NCI-H2171 (cell line): ENCODE data around the gene CCDC171.
A peak's percentile ranks its signal among the peaks of the same experiment; 100 is the strongest.
"Not testable (repeated sequence)": the region's sequence is repeated elsewhere in the genome, so short reads cannot be mapped to it uniquely, and the experiment has no call there.

Experiments
- DNase-seq: peaks from one replicate; lab custom pipeline; 2025; lab: John Stamatoyannopoulos, UW

Gene CCDC171

DNA sequence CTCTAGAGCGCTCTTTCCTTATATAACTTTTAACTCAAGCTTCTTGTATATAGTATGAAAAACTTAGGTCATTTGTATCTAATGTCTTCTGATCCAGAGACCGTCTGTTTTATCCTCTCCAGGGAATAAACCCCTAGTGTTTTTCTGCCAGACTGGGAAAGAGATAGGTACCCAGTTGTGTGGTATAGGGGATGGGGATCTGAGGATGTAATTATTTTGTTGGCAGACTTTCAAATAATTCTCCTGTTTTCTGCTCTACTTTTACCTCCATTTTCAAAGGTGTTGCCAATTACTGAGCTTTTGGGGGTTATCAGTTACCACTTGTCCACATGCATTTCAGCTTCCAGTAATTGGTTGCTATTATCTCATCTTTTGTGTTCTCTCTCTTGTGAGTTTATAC is 17.9 kb downstream of the CCDC171 start:
- peak; percentile 66 for DNase-seq

DNA sequence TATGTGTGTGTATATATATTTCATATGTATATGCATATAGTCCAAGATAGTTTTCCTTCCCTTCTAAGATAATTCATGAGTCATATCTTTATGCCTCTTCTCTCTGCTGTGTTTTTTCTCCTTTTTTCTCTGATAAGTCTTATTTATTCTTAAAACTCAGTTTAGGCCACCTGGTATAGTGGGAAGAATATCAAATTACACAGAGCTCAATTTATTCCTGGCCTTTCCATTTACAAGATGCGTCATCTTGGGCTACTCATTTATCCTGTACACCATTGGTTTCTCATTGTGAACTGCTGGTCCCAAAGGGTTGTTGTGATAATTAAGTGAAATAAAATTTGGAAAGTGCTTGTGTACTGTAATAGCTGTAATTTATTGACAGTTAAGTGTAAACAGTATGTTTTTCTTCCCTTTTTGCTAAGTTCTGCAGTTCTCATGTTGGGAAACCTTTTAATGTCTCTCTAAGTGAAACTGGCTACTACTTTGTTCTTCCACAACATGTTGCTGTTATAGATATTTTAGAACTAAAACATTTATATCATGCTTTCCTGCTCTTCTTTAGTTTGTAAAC is 19.4 kb downstream of the CCDC171 start:
- peak; percentile 29 for DNase-seq

DNA sequence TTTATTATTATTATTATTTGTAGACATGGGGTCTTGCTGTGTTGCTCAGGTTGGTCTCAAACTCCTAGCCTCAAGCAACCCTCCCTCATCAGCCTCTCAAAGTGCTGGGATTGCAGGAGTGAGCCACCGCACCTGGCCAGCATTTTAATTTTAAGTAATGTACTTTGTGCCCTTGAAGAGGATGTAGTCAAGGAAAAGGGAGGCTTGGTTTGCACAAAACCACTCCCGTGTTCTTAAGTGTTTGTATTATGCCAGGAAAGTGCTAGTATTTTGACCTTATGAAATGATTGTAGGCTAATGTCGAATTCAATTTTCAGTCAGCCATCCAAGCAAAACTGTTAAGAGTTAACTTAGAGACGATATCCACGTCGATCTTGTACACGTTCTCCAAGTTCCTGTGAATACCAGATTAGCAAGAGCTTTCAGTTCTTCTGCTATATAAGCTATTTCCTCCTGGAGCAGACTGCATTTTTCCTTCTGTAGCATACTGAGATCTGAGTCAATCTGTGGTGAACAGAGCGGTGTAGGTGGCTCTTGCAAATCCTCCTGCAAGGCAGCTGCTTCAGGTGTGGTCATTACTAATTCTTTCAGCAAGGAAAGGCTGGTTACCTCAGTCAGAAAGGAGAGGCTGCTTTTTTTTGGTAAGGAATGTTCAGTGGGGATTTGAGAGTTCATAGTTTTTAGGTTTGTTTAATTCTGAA is 23.7 kb downstream of the CCDC171 start:
- DNase-seq: no peak

DNA sequence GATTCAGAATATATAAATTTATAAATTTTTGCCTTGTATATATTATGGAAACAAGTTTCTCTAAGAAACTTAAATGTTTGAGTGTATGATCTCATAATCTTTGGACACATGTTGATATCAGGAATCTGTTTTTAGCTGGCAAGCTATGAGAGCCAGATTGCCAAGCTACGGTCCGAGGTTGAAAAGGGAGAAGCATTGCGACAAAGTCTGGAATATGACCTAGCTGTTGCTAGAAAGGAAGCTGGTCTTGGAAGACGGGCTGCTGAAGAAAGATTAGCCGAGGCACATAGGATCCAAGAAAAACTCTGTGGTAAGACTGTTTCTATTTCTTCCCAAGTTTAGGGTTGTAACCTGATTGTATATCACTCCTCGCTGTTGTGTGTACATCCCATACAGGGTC is 25.9 kb downstream of the CCDC171 start:
- no peak for DNase-seq

DNA sequence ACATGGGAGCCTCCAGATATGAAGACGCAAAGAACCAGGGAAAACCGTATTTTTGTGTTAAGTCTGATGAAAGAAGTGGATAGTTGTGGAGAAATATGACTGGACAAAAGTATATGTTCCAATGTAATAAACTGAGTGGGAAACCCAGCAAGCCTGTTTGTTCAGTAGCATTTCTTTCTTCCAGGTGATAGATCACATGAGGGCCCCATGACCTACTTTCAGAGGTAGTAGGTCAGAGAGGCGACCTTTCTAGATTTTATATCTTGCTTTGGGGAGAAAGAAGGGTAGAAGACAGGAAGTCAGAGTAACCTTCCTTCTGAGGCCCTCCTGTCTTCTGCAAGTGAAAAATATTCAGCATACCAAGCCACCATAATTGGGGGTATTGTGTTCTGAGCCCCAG is 31.5 kb downstream of the CCDC171 start:
- DNase-seq: no peak

DNA sequence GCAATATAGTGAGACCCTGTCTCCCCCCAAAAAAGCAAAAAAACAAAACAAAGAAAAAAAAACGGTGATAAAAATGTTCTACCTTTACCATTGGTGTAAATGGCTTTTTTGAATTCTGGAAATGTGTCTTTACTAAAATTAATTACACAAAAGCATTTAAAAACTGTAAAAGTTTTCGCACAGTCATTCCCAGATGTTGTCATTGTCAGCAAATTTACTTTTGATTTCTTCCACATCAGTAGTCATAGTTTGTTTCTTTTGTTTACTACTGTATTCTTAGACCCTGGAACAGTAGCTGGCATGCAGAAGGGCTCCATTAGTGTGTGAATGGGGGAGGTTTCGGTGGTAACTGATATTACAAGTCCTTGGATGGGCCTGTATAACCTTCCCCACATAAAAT is 39.5 kb downstream of the CCDC171 start:
- no peak for DNase-seq

DNA sequence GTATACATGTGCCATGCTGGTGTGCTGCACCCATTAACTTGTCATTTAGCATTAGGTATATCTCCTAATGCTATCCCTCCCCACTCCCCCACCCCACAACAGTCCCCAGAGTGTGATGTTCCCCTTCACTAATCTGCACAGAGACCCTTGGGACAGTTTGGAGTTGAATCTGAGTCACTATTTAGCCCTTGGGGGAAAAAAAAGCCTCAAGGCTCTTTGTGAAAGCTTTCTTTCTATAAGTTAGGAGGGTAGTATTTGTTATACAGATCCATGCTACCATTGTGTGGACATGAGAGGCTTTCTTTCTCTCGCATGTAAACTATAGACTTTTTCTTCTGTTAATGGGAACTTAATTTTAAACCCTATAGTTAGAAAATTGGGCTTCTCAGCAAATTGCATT is 40.1 kb downstream of the CCDC171 start:
- DNase-seq: not testable (repeated sequence)

DNA sequence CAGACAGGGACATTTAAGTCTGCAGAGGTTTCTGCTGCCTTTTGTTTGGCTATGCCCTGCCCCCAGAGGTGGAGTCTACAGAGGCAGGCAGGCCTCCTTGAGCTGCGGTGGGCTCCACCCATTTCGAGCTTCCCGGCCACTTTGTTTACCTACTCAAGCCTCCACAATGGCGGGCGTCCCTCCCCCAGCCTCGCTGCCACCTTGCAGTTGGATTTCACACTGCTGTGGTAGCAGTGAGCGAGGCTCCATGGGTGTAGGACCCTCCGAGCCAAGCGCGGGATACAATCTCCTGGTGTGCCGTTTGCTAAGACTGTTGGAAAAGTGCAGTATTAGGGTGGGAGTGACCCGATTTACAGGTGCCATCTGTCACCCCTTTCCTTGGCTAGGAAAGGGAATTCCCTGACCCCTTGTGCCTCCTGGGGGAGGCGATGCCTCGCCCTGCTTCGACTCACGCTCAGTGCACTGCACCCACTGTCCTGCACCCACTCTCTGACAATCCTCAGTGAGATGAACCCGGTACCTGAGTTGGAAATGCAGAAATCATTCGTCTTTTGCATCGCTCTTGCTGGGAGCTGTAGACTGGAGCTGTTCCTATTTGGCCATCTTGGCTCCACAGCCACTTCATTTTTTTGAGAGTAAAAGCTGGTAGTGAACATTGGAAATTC is 48.0 kb downstream of the CCDC171 start:
- not testable (repeated sequence) for DNase-seq

DNA sequence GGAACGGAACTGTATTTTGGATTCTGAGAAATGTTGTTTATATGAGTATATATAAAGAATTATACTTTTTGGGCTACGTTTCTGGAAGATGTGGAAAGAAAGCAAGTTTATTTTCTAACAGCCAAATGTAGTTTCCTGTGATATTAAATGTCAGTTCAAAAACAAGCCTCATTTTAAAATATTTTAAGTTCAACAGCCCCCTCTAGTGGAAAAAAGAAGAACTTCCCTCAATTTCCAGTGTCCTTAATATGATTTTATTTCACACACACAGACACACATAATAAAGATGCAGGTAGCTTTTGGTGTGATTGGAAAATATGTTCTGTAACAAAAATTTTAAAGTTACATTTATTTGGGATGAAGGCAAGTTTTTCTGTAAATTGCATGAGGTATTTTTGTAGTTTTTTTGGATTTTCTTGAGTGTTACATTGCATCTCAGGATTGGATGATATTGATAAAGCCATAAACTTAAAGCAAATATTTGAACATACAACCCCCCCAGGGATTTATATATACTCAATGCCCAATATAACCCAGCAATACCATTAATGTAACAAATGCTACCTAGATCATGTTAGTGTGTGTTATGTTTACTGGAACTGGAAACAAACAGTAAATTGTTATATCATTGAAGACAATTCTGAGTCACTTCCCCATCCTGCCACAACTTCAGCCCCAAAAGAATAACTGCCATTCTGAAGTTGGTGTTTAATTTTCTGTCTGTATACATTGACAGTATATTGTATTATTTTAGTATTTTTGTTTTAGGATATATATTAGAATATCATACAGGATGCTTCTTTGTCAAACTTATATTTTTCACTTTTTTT is 54.0 kb downstream of the CCDC171 start:
- DNase-seq: no peak

DNA sequence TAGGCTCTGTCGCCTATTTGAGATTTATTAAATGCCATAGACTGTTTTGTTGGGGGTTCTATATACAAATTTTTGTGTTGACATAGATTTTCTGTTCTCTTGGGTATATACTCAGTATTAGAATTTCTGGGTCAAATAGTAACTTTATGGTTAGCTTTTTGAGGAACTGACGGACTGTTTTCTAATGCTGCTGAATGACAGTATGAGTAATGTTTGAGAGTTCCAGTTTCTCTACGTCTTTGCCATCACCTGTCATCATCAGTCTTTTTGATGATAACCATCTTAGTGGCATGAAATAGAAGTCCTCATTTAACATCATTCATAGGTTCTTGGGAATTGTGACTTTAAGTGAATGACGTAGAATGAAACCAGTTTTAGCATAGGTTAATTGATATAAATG is 60.1 kb downstream of the CCDC171 start:
- DNase-seq: no peak

DNA sequence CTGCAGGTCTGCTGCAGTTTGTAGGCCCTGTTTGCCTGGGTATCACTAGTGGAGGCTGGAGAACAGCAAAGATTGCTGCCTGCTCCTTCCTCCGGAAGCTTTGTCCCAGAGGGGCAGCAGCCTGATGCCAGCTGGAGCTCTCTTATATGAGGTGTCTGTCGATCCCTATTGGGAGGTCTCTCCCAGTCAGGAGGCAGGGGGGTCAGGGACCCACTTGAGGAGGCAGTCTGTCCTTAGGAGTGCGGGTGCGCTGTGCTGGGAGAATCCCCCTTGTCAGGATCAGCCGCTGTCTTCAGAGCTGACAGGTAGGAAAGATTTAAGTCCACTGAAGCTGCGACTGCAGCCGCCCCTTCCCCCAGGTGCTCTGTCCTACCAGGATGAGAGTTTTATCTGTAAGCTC is 64.9 kb downstream of the CCDC171 start:
- no peak for DNase-seq

DNA sequence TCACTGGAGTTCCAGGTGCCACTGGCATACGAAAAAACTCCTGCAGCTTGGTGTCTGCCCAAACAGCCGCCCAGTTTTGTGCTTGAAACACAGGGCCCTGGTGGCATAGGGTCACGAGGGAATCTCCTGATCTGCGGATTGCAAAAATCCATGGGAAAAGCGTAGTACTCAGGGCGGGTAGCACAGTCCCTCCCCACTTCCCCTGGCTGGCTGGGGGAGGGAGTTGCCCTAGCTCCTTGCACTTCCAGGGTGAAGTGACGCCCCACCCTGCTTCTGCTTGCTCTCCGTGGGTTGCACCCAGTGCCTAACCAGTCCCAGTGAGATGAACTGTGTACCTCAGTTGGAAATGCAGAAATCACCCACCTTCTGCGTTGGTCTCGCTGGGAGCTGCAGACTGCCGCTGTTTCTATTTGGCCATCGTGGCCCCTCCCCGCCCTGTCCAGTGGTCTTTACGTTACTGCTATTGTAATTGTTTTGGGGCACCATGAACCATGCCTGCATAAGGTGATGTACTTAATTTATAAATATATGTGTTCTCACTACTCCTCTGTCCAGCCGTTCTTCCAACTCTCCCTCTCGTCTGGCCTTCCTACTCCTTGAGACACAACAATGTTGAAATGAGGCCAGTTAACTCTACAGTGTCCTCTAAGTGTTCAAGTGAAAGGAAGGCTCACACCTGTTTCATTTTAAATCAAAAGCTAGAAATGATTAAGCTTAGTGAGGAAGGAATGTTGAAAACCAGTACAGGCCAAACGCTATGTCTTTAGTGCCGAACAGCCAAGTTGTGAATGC is 65.9 kb downstream of the CCDC171 start:
- DNase-seq: no peak

DNA sequence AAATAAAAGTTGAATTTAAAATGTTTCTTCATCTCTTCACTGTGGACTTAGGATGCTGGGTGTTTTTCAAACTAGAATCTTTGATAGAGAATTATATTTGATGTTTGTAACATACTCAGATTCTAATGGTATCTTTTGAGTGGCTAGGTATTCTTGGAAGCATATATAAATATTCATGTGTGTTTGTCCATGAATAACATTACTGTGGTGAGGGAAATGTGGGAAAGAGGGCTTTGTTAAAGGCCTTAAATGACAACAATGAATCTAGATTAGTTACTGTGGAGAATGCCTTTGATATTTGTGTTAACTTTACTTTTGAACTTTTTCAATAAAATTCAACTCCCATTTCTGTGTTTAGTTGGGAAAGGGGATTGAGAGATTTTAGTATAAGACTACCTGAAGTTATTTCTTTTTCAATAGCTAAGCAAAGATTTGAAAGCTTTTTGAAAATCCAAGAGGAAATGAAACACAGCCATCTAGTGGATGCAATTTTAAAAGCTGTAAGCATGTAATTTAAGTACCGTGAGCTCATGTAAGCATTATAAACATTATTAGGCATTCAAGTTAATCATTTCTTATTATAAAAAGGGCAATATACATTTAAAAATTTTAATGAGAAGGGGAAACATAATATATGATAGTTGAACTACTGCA is 69.6 kb downstream of the CCDC171 start:
- no peak for DNase-seq

DNA sequence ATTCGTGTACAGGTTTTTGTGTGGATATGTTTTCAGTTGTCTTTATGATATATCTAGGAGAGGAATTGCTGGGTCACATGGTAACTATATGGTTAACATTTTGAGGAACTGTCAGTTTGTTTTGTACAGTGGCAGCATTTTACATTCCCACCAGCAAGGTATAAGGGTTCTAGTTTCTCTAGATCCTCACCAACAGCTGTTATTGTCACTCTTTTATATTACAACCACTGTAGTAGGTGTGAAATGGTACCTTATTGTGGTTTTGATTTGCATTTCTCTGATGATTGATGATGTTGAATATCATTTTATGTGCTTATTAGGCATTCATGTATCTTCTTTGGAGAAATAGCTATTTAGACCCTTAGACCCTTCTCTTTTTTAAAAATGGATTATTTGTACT is 82.9 kb downstream of the CCDC171 start:
- DNase-seq: no peak

DNA sequence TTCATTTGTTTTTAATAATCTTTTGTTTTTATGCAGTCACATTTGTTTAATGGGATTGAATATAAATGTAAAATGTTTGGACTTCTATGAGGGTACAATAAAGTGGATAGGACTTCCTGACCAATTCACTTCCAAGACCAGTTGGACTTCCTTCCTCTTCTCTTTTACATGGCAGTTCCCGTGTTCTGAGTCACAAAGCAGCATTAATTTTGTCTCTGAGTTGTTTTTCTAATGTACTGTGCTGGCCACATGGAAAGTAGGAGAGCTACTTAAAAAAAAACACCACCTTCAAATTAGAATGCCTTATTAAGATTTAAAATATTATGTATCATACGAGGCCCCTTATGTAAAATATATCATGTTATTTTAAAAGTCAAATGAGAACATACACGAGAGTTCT is 87.3 kb downstream of the CCDC171 start:
- DNase-seq: no peak

DNA sequence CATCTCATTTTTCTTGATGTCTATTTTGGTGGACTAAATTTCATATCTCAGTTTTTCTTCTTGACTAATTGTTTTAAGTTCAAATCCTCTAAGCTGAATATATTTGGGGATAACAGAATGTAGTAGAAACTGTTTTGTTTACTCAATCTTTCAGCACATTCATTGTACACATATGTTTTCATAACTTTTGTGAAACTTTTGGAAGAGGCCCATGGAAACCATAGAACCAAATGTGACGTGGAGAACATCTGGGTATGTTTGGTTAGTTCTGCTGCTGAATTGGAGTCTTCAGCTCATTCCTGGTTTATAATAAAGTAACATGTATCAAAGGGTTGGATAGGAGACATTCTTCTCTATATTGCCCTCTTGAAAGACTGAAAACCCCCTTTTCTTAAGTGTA is 88.4 kb downstream of the CCDC171 start:
- DNase-seq: no peak

DNA sequence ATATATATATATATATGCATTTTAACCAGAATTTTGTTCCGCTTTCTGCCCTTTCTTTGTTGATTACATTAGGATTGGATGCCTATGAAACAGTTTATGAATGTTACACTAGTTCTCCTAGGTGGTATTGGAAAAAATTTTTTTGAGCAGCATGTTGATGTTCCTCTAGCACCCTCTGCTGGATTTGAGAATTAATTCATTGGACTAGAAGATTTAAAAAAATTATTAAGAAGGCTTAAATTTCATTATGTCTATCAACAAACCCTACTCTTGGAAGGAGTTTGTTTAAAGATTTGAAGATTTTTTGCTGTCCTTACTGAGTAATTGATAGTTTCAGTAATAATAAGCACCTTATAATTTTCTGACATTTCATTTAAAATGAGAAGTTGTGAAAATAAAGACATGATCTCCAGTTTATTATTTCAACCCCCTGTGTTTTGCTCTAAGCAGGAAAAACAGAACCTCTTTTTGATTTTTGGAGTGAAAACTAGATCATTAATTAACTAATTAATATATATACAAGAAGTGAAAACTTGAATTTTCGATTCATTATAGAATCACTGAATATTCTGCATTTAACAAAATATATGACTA is 89.6 kb downstream of the CCDC171 start:
- DNase-seq: peak; percentile 44

DNA sequence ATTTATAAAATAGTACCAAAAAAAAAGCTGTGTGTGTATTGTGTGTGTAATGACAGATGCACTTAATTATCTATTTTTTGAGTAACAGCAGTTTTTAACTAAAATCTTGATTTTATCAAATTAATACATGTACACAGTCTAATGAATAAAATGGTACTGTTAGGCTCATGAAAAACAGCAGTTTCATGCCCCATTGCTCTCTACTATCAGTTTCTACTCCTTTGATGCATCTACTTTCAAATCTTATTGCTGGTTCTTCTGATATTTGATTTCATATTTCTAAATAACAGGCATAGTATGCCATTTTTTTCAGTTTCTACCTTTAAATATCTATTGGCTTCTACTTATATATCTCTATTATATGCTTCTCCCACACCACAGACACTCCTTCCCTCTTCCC is 117.4 kb downstream of the CCDC171 start:
- no peak for DNase-seq

DNA sequence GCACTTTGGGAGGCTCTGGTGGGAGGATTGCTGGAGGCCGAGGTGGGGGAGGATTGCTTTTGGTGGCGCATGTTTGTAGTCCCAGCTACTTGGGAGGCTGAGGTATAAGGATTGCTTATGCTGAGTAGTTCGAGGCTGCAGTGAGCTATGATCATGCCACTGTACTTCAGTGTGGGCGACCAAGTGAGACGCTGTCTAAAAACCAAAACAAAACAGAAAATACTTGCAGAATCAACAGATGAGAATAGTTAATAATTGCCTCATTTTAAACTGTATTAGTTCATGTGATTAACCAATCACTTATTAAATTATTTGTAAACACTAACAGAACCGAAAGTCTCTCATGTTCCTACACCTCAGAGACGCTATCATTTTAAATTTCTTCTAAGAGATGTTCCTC is 118.1 kb downstream of the CCDC171 start:
- no peak for DNase-seq

DNA sequence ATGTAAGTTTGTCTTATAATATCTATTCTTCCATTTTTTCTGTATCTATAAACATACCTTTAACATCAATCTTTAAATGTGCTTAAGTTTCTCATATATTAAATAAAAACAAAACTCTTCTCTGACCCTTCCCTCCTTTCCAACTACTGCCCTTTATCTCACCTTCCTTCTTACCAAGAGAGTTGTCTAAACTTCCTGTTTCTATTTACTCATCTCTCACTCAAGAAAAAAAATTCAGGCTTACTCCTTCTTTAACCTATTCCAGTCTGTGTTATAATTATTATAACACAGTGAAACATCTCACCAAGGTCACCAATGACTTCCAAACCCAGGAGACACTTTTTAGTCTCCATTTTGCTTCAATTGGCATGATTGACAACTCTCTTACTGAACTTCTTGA is 140.9 kb downstream of the CCDC171 start:
- no peak for DNase-seq

DNA sequence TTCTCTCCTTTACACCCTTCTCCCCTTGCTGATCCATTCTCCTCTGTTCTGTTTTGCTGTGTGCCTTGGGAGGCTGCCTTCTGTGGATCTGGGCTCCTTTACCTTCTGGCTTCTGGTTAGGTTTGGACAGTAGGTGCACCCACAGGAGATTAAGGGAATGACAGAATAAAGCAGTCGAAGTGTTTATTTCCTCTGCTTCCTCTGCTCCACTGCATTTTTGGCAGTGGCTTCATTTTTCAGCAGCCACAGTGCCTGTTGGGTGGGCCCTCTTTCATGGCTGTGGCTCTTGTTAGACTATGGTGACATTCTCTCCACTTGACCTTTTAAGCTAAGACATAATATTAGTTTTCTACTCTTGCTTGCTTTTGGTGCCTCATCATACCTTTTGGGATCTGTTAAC is 144.1 kb downstream of the CCDC171 start:
- no peak for DNase-seq
